Stimulated activated CD4-positive, alpha-beta T cell treated with anti-CD3 and anti-CD28 coated beads, Interleukin-1b, Interleukin-23, amount 100 ng/mL, for 24 hours (primary cell): ENCODE results near the gene OR5T3.
"Not testable (repeated sequence)": the region's sequence is repeated elsewhere in the genome, so short reads cannot be mapped to it uniquely, and the experiment has no call there.

Source experiments
- DNase-seq, 4 experiments: peaks; one replicate each; pipeline ENCODE4 v3.0.0-alpha.2; 2020; ENCODE audit warnings: low read depth in 4 of 4, low spot score in 1 of 4

Gene OR5T3

DNA sequence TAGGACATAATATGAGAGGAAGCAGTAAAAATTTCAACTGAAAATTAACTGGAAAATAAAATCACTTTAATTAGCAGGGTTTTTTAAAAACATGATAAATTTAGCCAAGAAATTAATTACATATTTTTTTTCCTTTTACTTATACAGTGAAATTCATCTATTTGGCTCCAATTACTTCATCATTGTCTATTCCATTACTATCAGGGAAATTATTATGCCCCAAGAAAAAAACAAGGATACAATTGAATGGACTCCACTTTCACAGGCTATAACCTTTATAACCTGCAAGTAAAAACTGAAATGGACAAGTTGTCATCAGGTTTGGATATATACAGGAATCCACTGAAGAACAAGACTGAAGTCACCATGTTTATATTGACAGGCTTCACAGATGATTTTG, at the start of gene OR5T3:
OR5T3 (plus strand) TSS at position 301 of the 400 bp plus-strand sequence; CDS start at position 301, 0 bp downstream.
- no peak for DNase-seq

GRCh38 chr11:56207790-56208189, 44.3 kb upstream of the OR5T3 start:
- DNase-seq = no peak

- DNase-seq = no peak
Measured at GRCh38 chr11:56214537-56214936, 37.5 kb upstream of the OR5T3 start.

- DNase-seq = not testable (repeated sequence)
Measured at GRCh38 chr11:56219735-56220134, 32.3 kb upstream of the OR5T3 start.

DNA sequence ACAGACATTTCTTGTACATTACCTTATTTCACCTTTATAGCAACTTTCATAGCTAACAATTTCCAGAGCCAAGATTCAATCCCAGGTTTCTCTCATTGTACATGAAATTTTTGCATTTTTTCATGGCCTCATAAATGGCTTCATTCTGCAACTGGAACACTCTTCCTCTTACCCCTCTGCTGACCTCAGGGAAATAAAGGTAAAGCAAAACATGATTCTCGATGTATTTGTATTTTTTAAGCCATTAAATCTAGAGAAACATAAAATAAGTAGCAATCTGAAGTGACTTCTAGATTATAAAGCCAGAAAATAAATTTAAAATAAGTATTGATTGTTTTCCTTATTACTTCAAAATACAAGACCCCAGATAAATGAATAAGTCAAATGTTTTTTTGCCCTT, 17.9 kb upstream of the OR5T3 start, which contains the start of gene OR5T2:
OR5T2 (minus strand) TSS at position 101 of the 400 bp plus-strand sequence. CDS start 1,193 bp downstream, outside the sequence.
- DNase-seq = no peak

DNA sequence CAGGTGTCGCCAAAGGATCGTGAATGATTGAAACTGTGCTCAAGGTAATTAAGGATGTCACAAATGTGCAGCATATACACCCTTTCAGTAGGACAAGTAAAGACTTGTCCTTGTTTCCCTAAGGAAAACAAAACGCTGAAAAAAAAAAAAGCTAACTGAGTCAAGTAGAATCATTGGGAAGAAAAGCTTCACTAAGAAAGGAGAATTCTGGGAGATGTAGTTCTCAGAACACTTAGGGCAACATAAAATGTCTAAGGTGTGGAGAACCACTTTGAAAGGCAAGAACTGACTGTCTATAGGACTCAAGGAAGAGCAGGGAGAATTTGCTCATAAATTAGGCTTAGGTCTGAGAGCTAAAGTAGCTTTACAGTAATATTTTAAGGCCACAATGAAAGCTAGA, 19.0 kb downstream of the OR5T3 start:
- no peak for DNase-seq

GRCh38 chr11:56273854-56274253, 21.8 kb downstream of the OR5T3 start, which contains the start of gene OR5T1:
Gene OR5T1, plus strand, starts transcription at chr11:56274154. Its CDS starts 1,485 bp downstream, at chr11:56275639.
- no peak for DNase-seq

- no peak for DNase-seq
Measured at GRCh38 chr11:56292154-56292553, 40.1 kb downstream of the OR5T3 start, which contains the start of gene OR8H1. Gene OR8H1, minus strand, starts transcription at chr11:56292254. Its CDS starts 1,192 bp downstream, at chr11:56291062.

DNA sequence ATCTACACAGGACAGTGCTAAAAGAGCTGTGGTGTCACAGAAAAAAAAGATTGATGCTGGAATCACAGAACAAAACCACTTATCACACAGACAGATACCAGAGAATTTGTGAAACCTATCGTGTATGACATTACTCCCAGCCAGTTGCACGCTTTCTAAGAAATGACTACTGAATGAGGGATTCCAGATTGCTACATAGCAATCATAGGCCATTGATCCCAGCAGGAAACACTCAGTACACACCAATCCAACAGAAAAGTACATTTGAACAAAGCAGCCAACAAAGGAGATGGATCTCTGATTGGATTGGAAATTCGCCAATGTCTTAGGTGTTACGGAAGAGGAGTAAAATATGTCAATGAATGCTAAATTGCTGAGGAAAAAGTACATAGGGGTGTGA, 44.8 kb downstream of the OR5T3 start:
- DNase-seq = no peak
